Mesothelial cell of epicardium (in vitro differentiated cells): ENCODE data around the gene RNH1. TPM values are rescaled to one million over a fixed set of nuclear protein-coding genes. Genes with fewer than 3 reads are reported as not detected.

Experiments
- DNase-seq, 2 experiments: peaks; one replicate each; pipeline ENCODE4 v3.0.0; 2021; ENCODE audit warnings: low spot score in 2 of 2; ENCODE audit not compliant: unreplicated experiment in 2 of 2
- H3K27ac Mint-ChIP-seq: 2 replicates; pipeline ENCODE4 v1.8.0; 2021; ENCODE audit warnings: mixed read lengths
- H3K27me3 Mint-ChIP-seq: 2 replicates; pipeline ENCODE4 v1.8.0; 2021; ENCODE audit warnings: low read depth, mixed read lengths
- H3K36me3 Mint-ChIP-seq: 2 replicates; pipeline ENCODE4 v1.8.0; 2021; ENCODE audit warnings: mixed read lengths
- H3K4me1 Mint-ChIP-seq: 2 replicates; pipeline ENCODE4 v1.8.0; 2021; ENCODE audit warnings: mixed read lengths
- H3K4me3 Mint-ChIP-seq: 2 replicates; pipeline ENCODE4 v1.8.0; 2021; ENCODE audit warnings: mild to moderate bottlenecking, moderate library complexity, mixed read lengths
- H3K9me3 Mint-ChIP-seq: 2 replicates; pipeline ENCODE4 v1.8.0; 2021; ENCODE audit warnings: mixed read lengths
- CTCF ChIP-seq: fragments of 200-600 bp; sonication (generic); IDR thresholded peaks from one replicate; pipeline ENCODE4 v1.5.0; 2021; ENCODE audit warnings: antibody characterized with exemption; ENCODE audit not compliant: unreplicated experiment
- total RNA-seq: library from RNA; stranded (reverse); gene quantifications from 3 replicates; pipeline ENCODE4 v1.2.1, GENCODE V29; 2021

RNH1 gene
- total RNA-seq, 1 donor from 2014 or later: 81.7 TPM

- Mint-ChIP-seq H3K36me3 (peaks cover 22% of the 10 kb centered on the region), H3K27ac (no peak overlapping the region), H3K27me3 (no peaks in the 10 kb centered on the region), H3K4me1 (no peaks in the 10 kb centered on the region), H3K4me3 (no peak overlapping the region), H3K9me3 (peaks cover 2% of the 10 kb centered on the region)
- DNase-seq: no peak
- no peak for TF ChIP-seq CTCF
Observed at GRCh38 chr11:492427-493226, 14.4 kb downstream of the RNH1 start.

GRCh38 chr11:491358-491757, 15.7 kb downstream of the RNH1 start:
- no peak overlapping the region for H3K4me3 Mint-ChIP-seq
- no peak overlapping the region for H3K27ac Mint-ChIP-seq
- TF ChIP-seq CTCF: no peak
- no peaks in the 10 kb centered on the region for H3K4me1 Mint-ChIP-seq
- no peaks in the 10 kb centered on the region for H3K9me3 Mint-ChIP-seq
- H3K36me3 Mint-ChIP-seq: peaks cover 15% of the 10 kb centered on the region
- DNase-seq: no peak
- no peaks in the 10 kb centered on the region for H3K27me3 Mint-ChIP-seq

GRCh38 chr11:490930-491260, 16.1 kb downstream of the RNH1 start:
- no peak for TF ChIP-seq CTCF
- Mint-ChIP-seq H3K4me3 (no peak overlapping the region), H3K27ac (no peak overlapping the region), H3K36me3 (peaks cover 13% of the 10 kb centered on the region), H3K9me3 (no peaks in the 10 kb centered on the region), H3K27me3 (no peaks in the 10 kb centered on the region), H3K4me1 (no peaks in the 10 kb centered on the region)
- DNase-seq: no peak

- no peak overlapping the region for H3K27ac Mint-ChIP-seq
- H3K4me3 Mint-ChIP-seq: no peak overlapping the region
- H3K27me3 Mint-ChIP-seq: no peaks in the 10 kb centered on the region
- no peaks in the 10 kb centered on the region for H3K9me3 Mint-ChIP-seq
- no peaks in the 10 kb centered on the region for H3K4me1 Mint-ChIP-seq
- peaks cover 11% of the 10 kb centered on the region for H3K36me3 Mint-ChIP-seq
- no peak for TF ChIP-seq CTCF
- DNase-seq: no peak
Observed at GRCh38 chr11:490186-490929, 16.7 kb downstream of the RNH1 start.

- no peak for TF ChIP-seq CTCF
- Mint-ChIP-seq H3K4me1 (no peaks in the 10 kb centered on the region), H3K36me3 (peaks cover 7% of the 10 kb centered on the region), H3K27ac (no peak overlapping the region), H3K27me3 (no peaks in the 10 kb centered on the region), H3K4me3 (no peak overlapping the region), H3K9me3 (no peaks in the 10 kb centered on the region)
- no peak for DNase-seq
Observed at GRCh38 chr11:489610-490185, 17.3 kb downstream of the RNH1 start.
